Mesendoderm (in vitro differentiated cells): ENCODE results near the gene GNPAT.

Source experiments
- DNase-seq: peaks from one replicate; pipeline ENCODE4 v3.0.0; 2013
- H2AK5ac ChIP-seq: 2 replicates; pipeline ENCODE4 v1.6.1; 2013; ENCODE audit warnings: low read length, inconsistent platforms
- H2BK120ac ChIP-seq: 2 replicates; pipeline ENCODE4 v1.6.1; 2013; ENCODE audit warnings: low read depth, mild to moderate bottlenecking, low read length, moderate library complexity, mixed read lengths
- H2BK15ac ChIP-seq: replicated peaks from 2 replicates; pipeline ENCODE4 v1.6.1; 2013; ENCODE audit warnings: low read depth, mild to moderate bottlenecking, moderate library complexity
- H2BK5ac ChIP-seq: 2 replicates; pipeline ENCODE4 v1.6.1; 2013; ENCODE audit warnings: low read length, inconsistent platforms
- H3K18ac ChIP-seq: 2 replicates; pipeline ENCODE4 v1.6.1; 2013; ENCODE audit warnings: mild to moderate bottlenecking, low read length, mixed read lengths
- H3K23ac ChIP-seq: one replicate; pipeline ENCODE4 v1.6.1; 2013; ENCODE audit warnings: low read length
- H3K27ac ChIP-seq: 2 replicates; pipeline ENCODE4 v1.5.1; 2013; ENCODE audit warnings: low read depth, mild to moderate bottlenecking, inconsistent platforms, low read length, moderate library complexity
- H3K27me3 ChIP-seq: 2 replicates; pipeline ENCODE4 v1.6.1; 2013; ENCODE audit warnings: low read length, control low read depth, mild to moderate bottlenecking, inconsistent platforms; ENCODE audit not compliant: insufficient read depth, poor library complexity
- H3K36me3 ChIP-seq: 2 replicates; pipeline ENCODE4 v1.6.1; 2013; ENCODE audit warnings: low read length, inconsistent platforms; ENCODE audit not compliant: control insufficient read depth, insufficient read depth
- H3K4ac ChIP-seq: one replicate; pipeline ENCODE4 v1.6.1; 2013; ENCODE audit warnings: low read depth, mild to moderate bottlenecking, low read length, moderate library complexity
- H3K4me1 ChIP-seq: 2 replicates; pipeline ENCODE4 v1.6.1; 2013; ENCODE audit warnings: low read depth, low read length, inconsistent platforms; ENCODE audit not compliant: control insufficient read depth
- H3K4me2 ChIP-seq: 2 replicates; pipeline ENCODE4 v1.6.1; 2013; ENCODE audit warnings: low read length
- H3K4me3 ChIP-seq: 2 replicates; pipeline ENCODE4 v1.5.1; 2013; ENCODE audit warnings: mild to moderate bottlenecking, low read length
- H3K56ac ChIP-seq: one replicate; pipeline ENCODE4 v1.6.1; 2013; ENCODE audit warnings: low read length
- H3K79me1 ChIP-seq: 2 replicates; pipeline ENCODE4 v1.6.1; 2013; ENCODE audit warnings: low read length, inconsistent platforms
- H3K79me2 ChIP-seq: 2 replicates; pipeline ENCODE4 v1.6.1; 2013; ENCODE audit warnings: mild to moderate bottlenecking, low read length; ENCODE audit not compliant: control insufficient read depth, insufficient read depth
- H3K9ac ChIP-seq: 2 replicates; pipeline ENCODE4 v1.6.1; 2013; ENCODE audit warnings: low read length, inconsistent platforms
- H4K5ac ChIP-seq: one replicate; pipeline ENCODE4 v1.6.1; 2013; ENCODE audit warnings: low read length
- H4K8ac ChIP-seq: one replicate; pipeline ENCODE4 v1.6.1; 2013; ENCODE audit warnings: low read depth, mild to moderate bottlenecking, control low read depth, low read length, moderate library complexity
- WGBS: extraction: QIAGEN DNeasy Blood & Tissue Kit; methylation state at CpG from one replicate; pipeline ENCODE4 v1.1.7; 2013; ENCODE audit warnings: low lambda C conversion rate, missing lambda C conversion rate; ENCODE audit not compliant: insufficient coverage; ENCODE audit errors: extremely low coverage; 5-methylcytosine and 5-hydroxymethylcytosine counted together

The GNPAT gene

DNA sequence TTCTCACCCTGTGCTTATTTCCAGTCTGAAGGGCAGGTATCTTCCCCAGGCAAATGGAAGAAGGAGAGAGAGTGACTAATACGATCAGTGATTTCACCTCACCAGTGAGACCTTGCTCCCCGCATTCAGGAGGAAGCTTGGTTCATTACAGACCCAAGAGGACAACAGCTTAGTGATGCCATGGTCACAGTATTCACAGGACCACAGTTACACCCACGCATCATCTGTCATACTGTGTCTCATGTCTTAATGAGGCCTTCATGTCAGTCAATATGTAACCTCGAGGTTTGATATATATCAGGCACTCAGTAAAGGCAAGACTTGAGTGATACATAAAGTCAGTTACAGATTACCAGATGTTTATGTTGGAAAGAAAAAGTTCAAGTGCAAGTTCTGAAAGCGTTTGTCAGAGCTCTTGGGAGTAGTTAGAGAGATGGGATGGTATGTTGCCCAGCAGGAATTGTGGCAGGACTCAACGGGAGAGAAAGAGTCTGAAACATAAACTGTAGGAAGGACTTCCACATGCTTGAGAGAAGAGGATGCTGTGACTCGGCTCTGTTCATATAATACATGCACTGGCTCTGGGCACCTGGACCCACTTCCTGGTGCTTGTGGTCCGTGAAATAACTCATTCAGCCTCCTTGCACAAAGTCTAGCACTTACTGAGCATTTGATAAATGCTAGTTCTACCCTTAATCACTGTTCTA lies 33.3 kb downstream of the GNPAT start:
- no peak overlapping the region for H2AK5ac ChIP-seq
- no peak overlapping the region for H3K18ac ChIP-seq
- H3K27me3 ChIP-seq = no peaks in the 10 kb centered on the region
- H2BK5ac ChIP-seq = no peak overlapping the region
- peaks cover 4% of the 10 kb centered on the region for H3K36me3 ChIP-seq
- H3K27ac ChIP-seq = no peak overlapping the region
- H4K5ac ChIP-seq = no peak overlapping the region
- no peak overlapping the region for H3K4ac ChIP-seq
- no peak overlapping the region for H3K56ac ChIP-seq
- no peak overlapping the region for H3K4me2 ChIP-seq
- no peak overlapping the region for H3K4me3 ChIP-seq
- H4K8ac ChIP-seq = no peak overlapping the region
- H3K79me2 ChIP-seq = no peaks in the 10 kb centered on the region
- no peaks in the 10 kb centered on the region for H3K79me1 ChIP-seq
- DNase-seq = no peak
- no CpG with 5 or more reads among the region's 8 CpGs for WGBS
- no peaks in the 10 kb centered on the region for H3K4me1 ChIP-seq
- H3K9ac ChIP-seq = no peak overlapping the region
- H3K23ac ChIP-seq = no peak overlapping the region
- no peak overlapping the region for H2BK120ac ChIP-seq
- H2BK15ac ChIP-seq = no peak overlapping the region

DNA sequence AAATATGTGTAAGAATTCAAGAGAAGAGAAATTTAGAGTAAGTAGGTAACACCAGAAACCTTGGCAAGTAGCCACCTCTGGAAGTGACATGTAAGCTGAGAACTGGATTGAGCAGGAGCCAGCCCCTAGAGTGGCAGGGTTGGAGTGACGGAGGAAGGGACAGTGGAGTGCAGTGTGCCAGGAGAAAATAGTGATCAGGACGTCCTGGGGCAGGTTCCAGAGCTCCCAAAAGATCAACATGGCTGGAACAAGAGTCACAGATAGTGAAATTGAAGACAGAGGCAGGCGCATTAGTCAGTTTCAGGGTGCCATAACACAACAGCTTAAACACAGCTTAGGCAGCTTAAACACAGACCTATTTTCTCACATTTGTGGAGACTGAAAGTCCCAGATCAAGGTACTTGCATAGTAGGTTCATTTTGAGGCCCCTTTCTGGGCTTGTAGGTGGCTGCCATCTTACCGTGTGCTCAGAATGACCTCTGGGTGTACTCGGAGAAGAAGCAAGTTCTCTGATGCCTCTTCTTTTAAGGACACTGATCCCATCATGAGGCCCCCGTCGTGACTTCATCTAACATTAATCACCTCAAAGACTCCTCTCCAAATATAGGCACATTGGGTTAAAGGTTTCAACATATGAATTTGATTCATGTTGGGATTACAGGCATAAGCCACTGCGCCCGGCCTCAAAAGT lies 37.2 kb downstream of the GNPAT start:
- H4K5ac ChIP-seq = no peak overlapping the region
- H2BK5ac ChIP-seq = no peak overlapping the region
- H2AK5ac ChIP-seq = no peak overlapping the region
- no CpG with 5 or more reads among the region's 9 CpGs for WGBS
- no peaks in the 10 kb centered on the region for H3K79me2 ChIP-seq
- no peak overlapping the region for H3K27ac ChIP-seq
- no peak overlapping the region for H3K4ac ChIP-seq
- H3K4me3 ChIP-seq = no peak overlapping the region
- H2BK120ac ChIP-seq = no peak overlapping the region
- no peak overlapping the region for H3K4me2 ChIP-seq
- H3K4me1 ChIP-seq = no peaks in the 10 kb centered on the region
- no peak for DNase-seq
- H3K23ac ChIP-seq = no peak overlapping the region
- no peak overlapping the region for H3K9ac ChIP-seq
- H3K36me3 ChIP-seq = peaks cover 4% of the 10 kb centered on the region
- no peak overlapping the region for H3K56ac ChIP-seq
- no peak overlapping the region for H2BK15ac ChIP-seq
- H4K8ac ChIP-seq = no peak overlapping the region
- no peaks in the 10 kb centered on the region for H3K27me3 ChIP-seq
- H3K18ac ChIP-seq = no peak overlapping the region
- no peaks in the 10 kb centered on the region for H3K79me1 ChIP-seq

GRCh38 chr1:231279081-231279480 lies 38.1 kb downstream of the GNPAT start:
- no CpG with 5 or more reads among the region's 1 CpG for WGBS
- no peak overlapping the region for H3K27ac ChIP-seq

GRCh38 chr1:231279683-231280082 lies 38.7 kb downstream of the GNPAT start:
- Histone ChIP-seq H2BK120ac (no peak overlapping the region), H3K4me1 (no peaks in the 10 kb centered on the region), H3K23ac (no peak overlapping the region), H2AK5ac (no peak overlapping the region), H3K4ac (no peak overlapping the region), H3K79me2 (no peaks in the 10 kb centered on the region), H3K79me1 (no peaks in the 10 kb centered on the region), H3K27me3 (no peaks in the 10 kb centered on the region), H3K4me2 (no peak overlapping the region), H3K4me3 (no peak overlapping the region), H2BK5ac (no peak overlapping the region), H3K36me3 (no peaks in the 10 kb centered on the region), H3K9ac (no peak overlapping the region), H2BK15ac (no peak overlapping the region), H3K27ac (no peak overlapping the region), H4K8ac (no peak overlapping the region), H3K18ac (no peak overlapping the region), H4K5ac (no peak overlapping the region), H3K56ac (no peak overlapping the region)
- no peak for DNase-seq
- WGBS = 100% methylated on average over 1 of the region's 7 CpGs

More at GRCh38 chr1:231279081-231279480, 38.1 kb downstream of the GNPAT start:
- H3K4me3 ChIP-seq = no peak overlapping the region
- no peak overlapping the region for H2BK120ac ChIP-seq
- H4K8ac ChIP-seq = no peak overlapping the region
- no peaks in the 10 kb centered on the region for H3K27me3 ChIP-seq
- H3K4me1 ChIP-seq = no peaks in the 10 kb centered on the region
- no peak overlapping the region for H2AK5ac ChIP-seq
- no peak for DNase-seq
- H3K4ac ChIP-seq = no peak overlapping the region
- no peak overlapping the region for H2BK15ac ChIP-seq
- H3K36me3 ChIP-seq = peaks cover 4% of the 10 kb centered on the region
- H3K23ac ChIP-seq = no peak overlapping the region
- no peak overlapping the region for H3K9ac ChIP-seq
- H3K18ac ChIP-seq = no peak overlapping the region
- no peak overlapping the region for H2BK5ac ChIP-seq
- H4K5ac ChIP-seq = no peak overlapping the region
- no peak overlapping the region for H3K4me2 ChIP-seq
- H3K79me2 ChIP-seq = no peaks in the 10 kb centered on the region
- no peaks in the 10 kb centered on the region for H3K79me1 ChIP-seq
- no peak overlapping the region for H3K56ac ChIP-seq

DNA sequence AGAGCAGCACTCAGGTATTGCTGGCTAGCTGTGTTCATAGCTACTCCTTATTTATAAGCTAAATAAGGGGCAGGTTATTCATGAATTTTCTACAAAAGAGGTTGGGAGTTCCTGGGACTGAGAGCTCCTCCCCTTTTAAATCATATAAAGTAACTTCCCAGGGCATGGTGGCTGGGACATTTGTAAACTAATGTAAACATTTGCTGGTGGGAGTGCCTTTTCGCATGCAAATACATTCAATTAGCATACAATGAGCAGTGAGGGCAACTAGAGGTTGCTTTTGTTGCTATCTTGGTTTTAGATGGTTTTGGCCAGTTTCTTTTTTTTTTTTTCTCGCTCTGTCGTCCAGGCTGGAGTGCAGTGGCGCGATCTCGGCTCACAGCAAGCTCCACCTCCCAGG lies 43.4 kb downstream of the GNPAT start:
- DNase-seq = peak; percentile 82
- Histone ChIP-seq H3K79me2 (no peaks in the 10 kb centered on the region), H2BK120ac (no peak overlapping the region), H3K56ac (no peak overlapping the region), H3K18ac (no peak overlapping the region), H3K4me3 (no peak overlapping the region), H4K5ac (no peak overlapping the region), H3K27ac (no peak overlapping the region), H3K36me3 (no peaks in the 10 kb centered on the region), H3K27me3 (no peaks in the 10 kb centered on the region), H3K23ac (no peak overlapping the region), H3K79me1 (no peaks in the 10 kb centered on the region), H2AK5ac (no peak overlapping the region), H2BK15ac (no peak overlapping the region), H2BK5ac (no peak overlapping the region), H3K4me1 (no peaks in the 10 kb centered on the region), H3K9ac (no peak overlapping the region), H4K8ac (no peak overlapping the region), H3K4me2 (no peak overlapping the region), H3K4ac (no peak overlapping the region)
- WGBS = no CpG with 5 or more reads among the region's 6 CpGs
